A673 (cell line): ENCODE data around the gene ZFYVE19. TPM values are rescaled to one million over a fixed set of nuclear protein-coding genes. Genes with fewer than 3 reads are reported as not detected.

Experiments
- BruUV-seq: library from RNA; stranded (reverse); fragments of 400-500 nt; replicated peaks from 2 replicates; lab custom pipeline; 2021; lab: Mats Ljungman, UMichigan
- CTCF ChIA-PET: fragments of 300-600 bp; sonication (Branson Sonifier 250); formaldehyde crosslinking; loops from one replicate; lab custom pipeline; 2022; ENCODE audit warnings: antibody characterized with exemption; lab: Charles Lee
- POLR2A ChIA-PET: fragments of 300-600 bp; sonication (Branson Sonifier 250); formaldehyde crosslinking; loops from one replicate; lab custom pipeline; 2022; ENCODE audit warnings: antibody characterized with exemption; ENCODE audit not compliant: low non-redundant PET; lab: Charles Lee
- DNase-seq: peaks from one replicate; pipeline ENCODE4 v3.0.0-alpha.2; 2015; ENCODE audit warnings: low spot score
- H3K27ac ChIP-seq: fragments of 200-600 bp; sonication (generic); 2 replicates; pipeline ENCODE4 v1.5.1; 2016; ENCODE audit warnings: mixed run types, low read depth, mild to moderate bottlenecking, mixed read lengths, antibody characterized with exemption, low read length; ENCODE audit not compliant: poor library complexity, severe bottlenecking
- H3K27me3 ChIP-seq: fragments of 200-600 bp; sonication (generic); replicated peaks from 2 replicates; pipeline ENCODE4 v1.6.1; 2017; ENCODE audit warnings: mixed run types, low read depth, mild to moderate bottlenecking, mixed read lengths, antibody characterized with exemption, low read length; ENCODE audit not compliant: insufficient read depth, poor library complexity
- H3K36me3 ChIP-seq: fragments of 200-600 bp; sonication (generic); 2 replicates; pipeline ENCODE4 v1.6.1; 2016; ENCODE audit warnings: mixed run types, mild to moderate bottlenecking, mixed read lengths, antibody characterized with exemption, low read length; ENCODE audit not compliant: insufficient read depth, poor library complexity, severe bottlenecking
- H3K4me1 ChIP-seq: fragments of 200-600 bp; sonication (generic); 2 replicates; pipeline ENCODE4 v1.6.1; 2017; ENCODE audit warnings: mixed run types, mild to moderate bottlenecking, mixed read lengths, antibody characterized with exemption, low read length; ENCODE audit not compliant: insufficient read depth, poor library complexity, severe bottlenecking
- H3K4me3 ChIP-seq: fragments of 200-600 bp; sonication (generic); 2 replicates; pipeline ENCODE4 v1.5.1; 2016; ENCODE audit warnings: low read depth, mixed run types, mild to moderate bottlenecking, mixed read lengths, low read length; ENCODE audit not compliant: poor library complexity, severe bottlenecking
- H3K9me3 ChIP-seq: fragments of 200-600 bp; sonication (generic); 2 replicates; pipeline ENCODE4 v1.6.1; 2016; ENCODE audit warnings: mixed run types, low read depth, mild to moderate bottlenecking, mixed read lengths, antibody characterized with exemption, low read length; ENCODE audit not compliant: poor library complexity, severe bottlenecking
- EZH2 ChIP-seq: fragments of 200-600 bp; sonication (generic); IDR thresholded peaks from 2 replicates; pipeline ENCODE4 v1.6.1; 2017; ENCODE audit warnings: borderline replicate concordance, low read depth, mild to moderate bottlenecking, mixed read lengths, antibody characterized with exemption, low read length; ENCODE audit not compliant: poor library complexity, severe bottlenecking
- intact Hi-C: fragments of 100-400 bp; cut with micrococcal nuclease; formaldehyde crosslinking; loops from one replicate; pipeline ENCODE4 v1.10.0; 2022; ENCODE audit not compliant: unreplicated experiment
- total RNA-seq: library from RNA; stranded (reverse); gene quantifications from 2 replicates; pipeline ENCODE4 v1.2.3, GENCODE V29; 2021
- TF ChIP-seq, protein P1 (sequence below): fragments of 300-800, 200-600 bp; sonication (generic); conservative IDR thresholded peaks from 2 replicates; pipeline ENCODE4 v1.5.1; 2017; ENCODE audit warnings: low read depth, mild to moderate bottlenecking, antibody characterized with exemption, low read length, moderate library complexity, mixed read lengths

The ZFYVE19 gene
- total RNA-seq, 1 experiment from 2014 or later: 26.4 TPM

- H3K4me3 ChIP-seq: peak overlapping the region; percentile 97
- peaks cover 6% of the 10 kb centered on the region for H3K4me1 ChIP-seq
- TF ChIP-seq, protein P1, sequence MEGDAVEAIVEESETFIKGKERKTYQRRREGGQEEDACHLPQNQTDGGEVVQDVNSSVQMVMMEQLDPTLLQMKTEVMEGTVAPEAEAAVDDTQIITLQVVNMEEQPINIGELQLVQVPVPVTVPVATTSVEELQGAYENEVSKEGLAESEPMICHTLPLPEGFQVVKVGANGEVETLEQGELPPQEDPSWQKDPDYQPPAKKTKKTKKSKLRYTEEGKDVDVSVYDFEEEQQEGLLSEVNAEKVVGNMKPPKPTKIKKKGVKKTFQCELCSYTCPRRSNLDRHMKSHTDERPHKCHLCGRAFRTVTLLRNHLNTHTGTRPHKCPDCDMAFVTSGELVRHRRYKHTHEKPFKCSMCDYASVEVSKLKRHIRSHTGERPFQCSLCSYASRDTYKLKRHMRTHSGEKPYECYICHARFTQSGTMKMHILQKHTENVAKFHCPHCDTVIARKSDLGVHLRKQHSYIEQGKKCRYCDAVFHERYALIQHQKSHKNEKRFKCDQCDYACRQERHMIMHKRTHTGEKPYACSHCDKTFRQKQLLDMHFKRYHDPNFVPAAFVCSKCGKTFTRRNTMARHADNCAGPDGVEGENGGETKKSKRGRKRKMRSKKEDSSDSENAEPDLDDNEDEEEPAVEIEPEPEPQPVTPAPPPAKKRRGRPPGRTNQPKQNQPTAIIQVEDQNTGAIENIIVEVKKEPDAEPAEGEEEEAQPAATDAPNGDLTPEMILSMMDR: no peak
- TF ChIP-seq EZH2: no peak
- H3K27me3 ChIP-seq: no peaks in the 10 kb centered on the region
- ChIA-PET CTCF (no interaction called here), POLR2A (no interaction called here)
- no peaks in the 10 kb centered on the region for H3K9me3 ChIP-seq
- BruUV-seq: no TSS peak
- intact Hi-C loops: no loop called here
- peaks cover 13% of the 10 kb centered on the region for H3K36me3 ChIP-seq
- no peak overlapping the region for H3K27ac ChIP-seq
- DNase-seq: no peak
These were observed 2.1 kb downstream of the ZFYVE19 start for GRCh38 chr15:40808861-40809450.

- Histone ChIP-seq H3K36me3 (peaks cover 13% of the 10 kb centered on the region), H3K4me3 (no peak overlapping the region), H3K4me1 (no peaks in the 10 kb centered on the region), H3K9me3 (no peaks in the 10 kb centered on the region), H3K27me3 (no peaks in the 10 kb centered on the region), H3K27ac (no peak overlapping the region)
- intact Hi-C loops: no loop called here
- CTCF ChIA-PET: no interaction called here
- DNase-seq: no peak
- BruUV-seq: no TSS peak
- POLR2A ChIA-PET: no interaction called here
- TF ChIP-seq, protein P1: no peak
- no peak for TF ChIP-seq EZH2
These were observed 6.0 kb downstream of the ZFYVE19 start for GRCh38 chr15:40812721-40813425.

DNA sequence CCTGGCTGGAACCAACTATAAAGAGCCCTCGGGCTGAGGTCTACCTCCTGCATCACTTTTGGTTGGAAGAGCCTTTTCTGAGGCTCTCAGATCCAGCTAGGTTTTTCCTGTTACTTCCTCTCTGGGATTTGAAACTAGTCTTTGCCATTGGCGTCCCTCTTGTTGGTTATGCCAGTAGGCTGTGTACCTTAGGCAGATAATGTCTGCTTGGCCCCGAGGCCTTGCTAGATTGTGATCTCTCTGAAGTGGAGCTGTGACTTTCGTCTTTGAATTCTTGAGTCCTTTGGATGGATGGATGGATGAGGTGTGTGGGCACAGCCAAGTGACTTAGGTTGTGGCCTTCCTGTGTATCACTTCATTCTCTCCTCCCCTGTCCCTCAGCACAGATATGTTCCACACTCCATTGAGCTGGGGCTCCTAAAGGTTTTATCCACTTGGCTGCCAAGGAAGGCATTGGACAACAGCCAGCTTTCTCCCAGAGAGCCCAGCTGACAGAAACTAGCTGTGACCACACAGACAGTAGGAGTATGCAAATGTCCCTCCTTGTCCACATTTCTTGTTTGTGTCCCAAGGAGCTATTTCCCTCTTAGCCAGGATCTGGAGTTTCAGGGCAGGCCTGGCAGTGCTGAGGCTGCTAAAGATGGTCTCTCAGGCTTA is 8.3 kb downstream of the ZFYVE19 start:
- CTCF ChIA-PET: no interaction called here
- peaks cover 13% of the 10 kb centered on the region for H3K36me3 ChIP-seq
- H3K27me3 ChIP-seq: no peaks in the 10 kb centered on the region
- H3K27ac ChIP-seq: no peak overlapping the region
- no peaks in the 10 kb centered on the region for H3K4me1 ChIP-seq
- intact Hi-C loops: no loop called here
- no peak for TF ChIP-seq EZH2
- TF ChIP-seq, protein P1: no peak
- POLR2A ChIA-PET: no interaction called here
- DNase-seq: peak; percentile 36
- H3K4me3 ChIP-seq: no peak overlapping the region
- BruUV-seq: no TSS peak
- no peaks in the 10 kb centered on the region for H3K9me3 ChIP-seq
